HCT116 (cell line): ENCODE measurements around the gene REXO4. TPM values are rescaled to one million over a fixed set of nuclear protein-coding genes. Genes with fewer than 3 reads are reported as not detected.

Source experiments
- ATAC-seq: fragments of 200-7000 bp; cut with Tn5 transposase; 2 replicates; pipeline ENCODE4 v1.9.1; 2020; ENCODE audit warnings: mild to moderate bottlenecking, moderate library complexity
- BruUV-seq: library from RNA; stranded (reverse); fragments of 400-500 nt; replicated peaks from 2 replicates; lab custom pipeline; 2021; lab: Mats Ljungman, UMichigan
- CTCF ChIA-PET: fragments of 300-600 bp; sonication (Branson Sonifier 250); formaldehyde crosslinking; loops from one replicate; lab custom pipeline; 2021; ENCODE audit warnings: antibody characterized with exemption; lab: Charles Lee
- POLR2A ChIA-PET: fragments of 300-600, 350-600 bp; sonication (Branson Sonifier 250); formaldehyde crosslinking; loops from one replicate; lab custom pipeline; 2021; ENCODE audit warnings: antibody characterized with exemption; lab: Charles Lee
- RAD21 ChIA-PET, 2 experiments: fragments of 300-600 bp; sonication (Branson Sonifier 250); formaldehyde crosslinking; loops; one replicate each; lab custom pipeline; 2023; ENCODE audit warnings: low total read pairs in 2 of 2; ENCODE audit not compliant: uncharacterized antibody in 2 of 2, unreplicated experiment in 2 of 2, low non-redundant PET in 1 of 2; lab: Charles Lee
- DNase-seq: peaks from one replicate; pipeline ENCODE4 v3.0.0-alpha.2; 2010; ENCODE audit warnings: low read depth, low spot score
- H2AFZ ChIP-seq: fragments of 200-600 bp; shearing (Covaris generic), sonication (generic); 2 replicates; pipeline ENCODE4 v1.6.1; 2017; ENCODE audit warnings: low read depth, mixed run types, mixed read lengths, antibody characterized with exemption, low read length; ENCODE audit not compliant: poor library complexity, severe bottlenecking
- H3K27ac ChIP-seq: 2 replicates; pipeline ENCODE4 v1.5.1; 2012; ENCODE audit warnings: low read depth, low read length
- H3K27me3 ChIP-seq: fragments of 200-600 bp; sonication (generic); 2 replicates; pipeline ENCODE4 v1.6.1; 2016; ENCODE audit warnings: mixed run types, low read length, mixed read lengths; ENCODE audit not compliant: insufficient read depth
- H3K36me3 ChIP-seq, 2 experiments: fragments of 200-500 bp in 1 of 2; fragments of 200-600 bp in 1 of 2; sonication (Bioruptor generic) in 1 of 2; sonication (generic) in 1 of 2; 2 replicates each; pipeline versions ENCODE4 v1.5.1 to v1.6.1; 2014 to 2016; ENCODE audit warnings: low read length in 2 of 2, inconsistent platforms in 1 of 2, mixed read lengths in 1 of 2, mixed run types in 1 of 2; ENCODE audit not compliant: insufficient read depth in 2 of 2, control insufficient read depth in 1 of 2
- H3K4me1 ChIP-seq, 2 experiments: fragments of 200-600 bp in 1 of 2; sonication (generic) in 1 of 2; 2 replicates each; pipeline versions ENCODE4 v1.5.1 to v1.6.1; 2012 to 2017; ENCODE audit warnings: low read length in 2 of 2, inconsistent platforms in 1 of 2, mild to moderate bottlenecking in 1 of 2, mixed read lengths in 1 of 2, mixed run types in 1 of 2, moderate library complexity in 1 of 2; ENCODE audit not compliant: insufficient read depth in 2 of 2, control insufficient read depth in 1 of 2
- H3K4me2 ChIP-seq: fragments of 200-600 bp; sonication (generic); 2 replicates; pipeline ENCODE4 v1.6.1; 2017; ENCODE audit warnings: mixed run types, low read length, mixed read lengths
- H3K4me3 ChIP-seq, 2 experiments: fragments of 200-600 bp in 1 of 2; sonication (generic) in 1 of 2; replicated peaks in 1 of 2; 2 replicates each; pipeline ENCODE4 v1.5.1; 2011 to 2016; ENCODE audit warnings: low read length in 2 of 2, control low read depth in 1 of 2, low read depth in 1 of 2, mild to moderate bottlenecking in 1 of 2, mixed read lengths in 1 of 2, mixed run types in 1 of 2
- H3K79me2 ChIP-seq: fragments of 200-600 bp; sonication (generic); 2 replicates; pipeline ENCODE4 v1.6.1; 2017; ENCODE audit warnings: mild to moderate bottlenecking, mixed run types, low read length, moderate library complexity, mixed read lengths; ENCODE audit not compliant: insufficient read depth
- H3K9ac ChIP-seq: fragments of 200-600 bp; sonication (generic); 2 replicates; pipeline ENCODE4 v1.6.1; 2016; ENCODE audit warnings: low read length, mixed read lengths
- H3K9me2 ChIP-seq: fragments of 200-600 bp; sonication (generic), shearing (Covaris generic); 2 replicates; pipeline ENCODE4 v1.6.1; 2017; ENCODE audit warnings: mixed run types, mild to moderate bottlenecking, moderate library complexity; ENCODE audit not compliant: insufficient read depth
- H3K9me3 ChIP-seq, 2 experiments: fragments of 200-500 bp in 1 of 2; fragments of 200-600 bp in 1 of 2; sonication (Bioruptor generic) in 1 of 2; sonication (generic) in 1 of 2; 2 replicates each; pipeline ENCODE4 v1.6.1; 2014 to 2017; ENCODE audit warnings: low read length in 2 of 2, mixed read lengths in 2 of 2, inconsistent platforms in 1 of 2, low read depth in 1 of 2, mild to moderate bottlenecking in 1 of 2, mixed run types in 1 of 2, moderate library complexity in 1 of 2; ENCODE audit not compliant: control insufficient read depth in 1 of 2, insufficient read depth in 1 of 2
- H4K20me1 ChIP-seq: fragments of 200-600 bp; sonication (generic), shearing (Covaris generic); 2 replicates; pipeline ENCODE4 v1.6.1; 2017; ENCODE audit warnings: mixed run types, mild to moderate bottlenecking, moderate library complexity; ENCODE audit not compliant: insufficient read depth
- CBX3 ChIP-seq: IDR thresholded peaks from 2 replicates; pipeline ENCODE4 v1.6.1; 2012; ENCODE audit warnings: low read depth
- CEBPB ChIP-seq: IDR thresholded peaks from 2 replicates; pipeline ENCODE4 v1.6.1; 2012; ENCODE audit warnings: low read depth
- EGR1 ChIP-seq: IDR thresholded peaks from 2 replicates; pipeline ENCODE4 v1.6.1; 2012; ENCODE audit warnings: low read depth
- EZH2 ChIP-seq: fragments of 200-600 bp; sonication (generic); IDR thresholded peaks from 2 replicates; pipeline ENCODE4 v1.6.1; 2017; ENCODE audit warnings: antibody characterized with exemption, mixed run types
- EZH2phosphoT487 ChIP-seq: fragments of 200-600 bp; IDR thresholded peaks from 2 replicates; pipeline ENCODE4 v1.6.1; 2018; ENCODE audit warnings: antibody characterized with exemption, borderline replicate concordance
- FOSL1 ChIP-seq: IDR thresholded peaks from 2 replicates; pipeline ENCODE4 v1.6.1; 2012; ENCODE audit warnings: low read depth
- JUND ChIP-seq: IDR thresholded peaks from 2 replicates; pipeline ENCODE4 v1.6.1; 2012
- POLR2A ChIP-seq: IDR thresholded peaks from 2 replicates; pipeline ENCODE4 v1.7.0; 2011; ENCODE audit warnings: borderline replicate concordance; ENCODE audit not compliant: insufficient read depth, insufficient read length; ENCODE audit errors: extremely low read depth
- POLR2AphosphoS5 ChIP-seq: IDR thresholded peaks from 2 replicates; pipeline ENCODE4 v1.6.1; 2011; ENCODE audit warnings: mild to moderate bottlenecking, low read depth, low read length, moderate library complexity
- RAD21 ChIP-seq: IDR thresholded peaks from 2 replicates; pipeline ENCODE4 v1.6.1; 2012; ENCODE audit warnings: low read depth, mild to moderate bottlenecking
- SIN3A ChIP-seq: IDR thresholded peaks from 2 replicates; pipeline ENCODE4 v1.6.1; 2012; ENCODE audit warnings: low read depth
- SP1 ChIP-seq: IDR thresholded peaks from 2 replicates; pipeline ENCODE4 v1.6.1; 2012; ENCODE audit warnings: low read depth
- SRF ChIP-seq: IDR thresholded peaks from 2 replicates; pipeline ENCODE4 v1.6.1; 2012; ENCODE audit warnings: low read depth
- TCF7L2 ChIP-seq: IDR thresholded peaks from 2 replicates; pipeline ENCODE4 v1.7.0; 2011; ENCODE audit warnings: borderline replicate concordance, inconsistent platforms; ENCODE audit not compliant: insufficient read depth, insufficient read length; ENCODE audit errors: extremely low read depth
- YY1 ChIP-seq: IDR thresholded peaks from 2 replicates; pipeline ENCODE4 v1.6.1; 2011; ENCODE audit warnings: low read length, low read depth, moderate library complexity, mild to moderate bottlenecking; ENCODE audit not compliant: insufficient replicate concordance; ENCODE audit errors: extremely low read depth
- ZFX ChIP-seq: fragments of 450-650 bp; IDR thresholded peaks from 2 replicates; pipeline ENCODE4 v1.6.1; 2017
- intact Hi-C: fragments of 100-400 bp; cut with micrococcal nuclease; formaldehyde crosslinking; loops from 2 replicates; pipeline ENCODE4 v1.10.0; 2022
- total RNA-seq: library from RNA; stranded (reverse); gene quantifications from one replicate; pipeline ENCODE4 v1.2.1, GENCODE V29; 2021; ENCODE audit not compliant: unreplicated experiment
- TF ChIP-seq, protein P1 (sequence below): IDR thresholded peaks from 2 replicates; pipeline ENCODE4 v1.6.1; 2011; ENCODE audit warnings: mild to moderate bottlenecking, low read length, moderate library complexity; ENCODE audit not compliant: insufficient replicate concordance; ENCODE audit errors: extremely low read depth
- TF ChIP-seq, protein P2 (sequence below): IDR thresholded peaks from 2 replicates; pipeline ENCODE4 v1.6.1; 2012
- TF ChIP-seq, protein P3 (sequence below): IDR thresholded peaks from 2 replicates; pipeline ENCODE4 v1.6.1; 2012
- TF ChIP-seq, protein P4 (sequence below), 3 experiments: fragments of 200-600 bp in 1 of 3; sonication (generic) in 1 of 3; IDR thresholded peaks in 2 of 3; conservative IDR thresholded peaks in 1 of 3; 2 replicates each; pipeline ENCODE4 v1.5.1; 2012 to 2017; ENCODE audit warnings: low read depth in 2 of 3, low read length in 2 of 3, antibody characterized with exemption in 1 of 3, borderline replicate concordance in 1 of 3, control low read depth in 1 of 3, mild to moderate bottlenecking in 1 of 3, mixed read lengths in 1 of 3, mixed run types in 1 of 3, moderate library complexity in 1 of 3; ENCODE audit not compliant: insufficient read depth in 1 of 3

Gene REXO4
- total RNA-seq, 1 experiment from 2014 or later = 24.6 TPM

DNA sequence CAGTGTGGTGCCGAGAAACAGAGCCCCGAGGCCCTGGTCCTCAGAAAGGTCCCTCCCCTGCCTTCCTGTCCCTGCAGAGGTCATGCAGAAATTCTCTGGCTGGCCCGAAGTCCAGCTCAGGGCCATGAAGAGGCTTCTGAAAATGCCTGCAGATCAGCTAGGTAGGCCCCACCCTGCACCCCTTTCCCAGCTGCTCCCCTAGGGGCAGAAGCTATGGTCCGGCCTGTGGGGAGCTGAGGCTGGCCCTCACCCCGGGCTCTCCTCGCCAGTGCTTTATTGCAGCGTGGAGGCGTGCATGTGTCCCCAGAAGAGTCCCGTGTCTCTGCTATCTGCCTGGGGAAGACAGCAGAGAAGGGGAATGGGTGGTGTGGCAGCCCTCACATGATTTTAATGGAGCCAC, 19.9 kb downstream of the REXO4 start:
- Histone ChIP-seq H3K4me1 (no peaks in the 10 kb centered on the region), H3K36me3 (no peaks in the 10 kb centered on the region), H3K27me3 (0 out of 2 replicates have a peak, but pooled peaks cover 2% of the 10 kb centered on the region), H3K4me2 (no peak overlapping the region), H3K9me2 (no peaks in the 10 kb centered on the region), H3K4me3 (no peak overlapping the region), H3K27ac (no peak overlapping the region), H2AFZ (no peak overlapping the region), H3K9me3 (no peaks in the 10 kb centered on the region), H4K20me1 (no peaks in the 10 kb centered on the region), H3K79me2 (no peaks in the 10 kb centered on the region), H3K9ac (no peak overlapping the region)
- RAD21 ChIA-PET = no interaction called here
- CTCF ChIA-PET = interaction anchor here (1.4 kb wide), 1 partner anchor 81 kb away, joined by 3 read pairs; the partner anchor contains the start of gene SLC2A6
- POLR2A ChIA-PET = no interaction called here
- TF ChIP-seq POLR2AphosphoS5 = no peak
- TF ChIP-seq CBX3 = no peak
- no peak for TF ChIP-seq YY1
- TF ChIP-seq EGR1 = no peak
- TF ChIP-seq, protein P1, sequence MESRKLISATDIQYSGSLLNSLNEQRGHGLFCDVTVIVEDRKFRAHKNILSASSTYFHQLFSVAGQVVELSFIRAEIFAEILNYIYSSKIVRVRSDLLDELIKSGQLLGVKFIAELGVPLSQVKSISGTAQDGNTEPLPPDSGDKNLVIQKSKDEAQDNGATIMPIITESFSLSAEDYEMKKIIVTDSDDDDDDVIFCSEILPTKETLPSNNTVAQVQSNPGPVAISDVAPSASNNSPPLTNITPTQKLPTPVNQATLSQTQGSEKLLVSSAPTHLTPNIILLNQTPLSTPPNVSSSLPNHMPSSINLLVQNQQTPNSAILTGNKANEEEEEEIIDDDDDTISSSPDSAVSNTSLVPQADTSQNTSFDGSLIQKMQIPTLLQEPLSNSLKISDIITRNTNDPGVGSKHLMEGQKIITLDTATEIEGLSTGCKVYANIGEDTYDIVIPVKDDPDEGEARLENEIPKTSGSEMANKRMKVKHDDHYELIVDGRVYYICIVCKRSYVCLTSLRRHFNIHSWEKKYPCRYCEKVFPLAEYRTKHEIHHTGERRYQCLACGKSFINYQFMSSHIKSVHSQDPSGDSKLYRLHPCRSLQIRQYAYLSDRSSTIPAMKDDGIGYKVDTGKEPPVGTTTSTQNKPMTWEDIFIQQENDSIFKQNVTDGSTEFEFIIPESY = no peak
- no peak for TF ChIP-seq SIN3A
- TF ChIP-seq, protein P2, sequence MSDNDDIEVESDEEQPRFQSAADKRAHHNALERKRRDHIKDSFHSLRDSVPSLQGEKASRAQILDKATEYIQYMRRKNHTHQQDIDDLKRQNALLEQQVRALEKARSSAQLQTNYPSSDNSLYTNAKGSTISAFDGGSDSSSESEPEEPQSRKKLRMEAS = no peak
- no peak for TF ChIP-seq SP1
- no peak for TF ChIP-seq JUND
- no peak for TF ChIP-seq FOSL1
- no peak for TF ChIP-seq ZFX
- no peak for TF ChIP-seq EZH2phosphoT487
- no peak for TF ChIP-seq TCF7L2
- no peak for TF ChIP-seq RAD21
- TF ChIP-seq, protein P3, sequence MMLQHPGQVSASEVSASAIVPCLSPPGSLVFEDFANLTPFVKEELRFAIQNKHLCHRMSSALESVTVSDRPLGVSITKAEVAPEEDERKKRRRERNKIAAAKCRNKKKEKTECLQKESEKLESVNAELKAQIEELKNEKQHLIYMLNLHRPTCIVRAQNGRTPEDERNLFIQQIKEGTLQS = no peak
- no peak for TF ChIP-seq EZH2
- TF ChIP-seq SRF = no peak
- TF ChIP-seq POLR2A = no peak
- TF ChIP-seq CEBPB = no peak
- TF ChIP-seq, protein P4, sequence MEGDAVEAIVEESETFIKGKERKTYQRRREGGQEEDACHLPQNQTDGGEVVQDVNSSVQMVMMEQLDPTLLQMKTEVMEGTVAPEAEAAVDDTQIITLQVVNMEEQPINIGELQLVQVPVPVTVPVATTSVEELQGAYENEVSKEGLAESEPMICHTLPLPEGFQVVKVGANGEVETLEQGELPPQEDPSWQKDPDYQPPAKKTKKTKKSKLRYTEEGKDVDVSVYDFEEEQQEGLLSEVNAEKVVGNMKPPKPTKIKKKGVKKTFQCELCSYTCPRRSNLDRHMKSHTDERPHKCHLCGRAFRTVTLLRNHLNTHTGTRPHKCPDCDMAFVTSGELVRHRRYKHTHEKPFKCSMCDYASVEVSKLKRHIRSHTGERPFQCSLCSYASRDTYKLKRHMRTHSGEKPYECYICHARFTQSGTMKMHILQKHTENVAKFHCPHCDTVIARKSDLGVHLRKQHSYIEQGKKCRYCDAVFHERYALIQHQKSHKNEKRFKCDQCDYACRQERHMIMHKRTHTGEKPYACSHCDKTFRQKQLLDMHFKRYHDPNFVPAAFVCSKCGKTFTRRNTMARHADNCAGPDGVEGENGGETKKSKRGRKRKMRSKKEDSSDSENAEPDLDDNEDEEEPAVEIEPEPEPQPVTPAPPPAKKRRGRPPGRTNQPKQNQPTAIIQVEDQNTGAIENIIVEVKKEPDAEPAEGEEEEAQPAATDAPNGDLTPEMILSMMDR (IDR thresholded peaks at IDR 0.05 in 2 of 3, conservative IDR thresholded peaks at IDR 0.05 in 1 of 3; ENCODE audit: borderline replicate concordance in 1 of 3, insufficient read depth in 1 of 3, low read depth in 2 of 3, low read length in 2 of 3) = no peak
- DNase-seq = no peak
- no peak for ATAC-seq
- no TSS peak for BruUV-seq
- intact Hi-C loops = no loop called here
